Thymus (tissue), 11 donors: ENCODE data around the gene MECR. TPM values are rescaled to one million over a fixed set of nuclear protein-coding genes. Genes with fewer than 3 reads are reported as not detected.
"Not testable (repeated sequence)": the region's sequence is repeated elsewhere in the genome, so short reads cannot be mapped to it uniquely, and the experiment has no call there.

Source experiments
- DNase-seq, 9 donors: peaks; one replicate each; pipeline ENCODE4 v3.0.0-alpha.2; 2013; ENCODE audit warnings: low spot score in 9 of 9, low read depth in 6 of 9, missing footprints in 1 of 9
- H3K27ac ChIP-seq, 2 donors: one replicate each; pipeline ENCODE4 v1.5.1; 2013; ENCODE audit warnings: control low read depth in 1 of 2, low read depth in 1 of 2, low read length in 1 of 2, mild to moderate bottlenecking in 1 of 2, moderate library complexity in 1 of 2
- H3K27me3 ChIP-seq, 2 donors: one replicate each; pipeline ENCODE4 v1.5.1; 2013; ENCODE audit warnings: low read length in 1 of 2; ENCODE audit not compliant: control insufficient read depth in 2 of 2, insufficient read depth in 1 of 2
- H3K36me3 ChIP-seq, 2 donors: one replicate each; pipeline ENCODE4 v1.5.1; 2013; ENCODE audit warnings: low read length in 1 of 2, mild to moderate bottlenecking in 1 of 2, moderate library complexity in 1 of 2; ENCODE audit not compliant: control insufficient read depth in 2 of 2, insufficient read depth in 2 of 2
- H3K4me1 ChIP-seq, 2 donors: one replicate each; pipeline ENCODE4 v1.5.1; 2013; ENCODE audit warnings: low read length in 2 of 2; ENCODE audit not compliant: control insufficient read depth in 2 of 2, insufficient read depth in 2 of 2
- H3K4me3 ChIP-seq, 2 donors: one replicate each; pipeline ENCODE4 v1.5.1; 2013; ENCODE audit warnings: low read length in 2 of 2, control low read depth in 1 of 2, mild to moderate bottlenecking in 1 of 2
- H3K9me3 ChIP-seq, 2 donors: one replicate each; pipeline ENCODE4 v1.5.1; 2013; ENCODE audit warnings: low read length in 1 of 2, mild to moderate bottlenecking in 1 of 2; ENCODE audit not compliant: control insufficient read depth in 2 of 2, insufficient read depth in 1 of 2
- WGBS: extraction: QIAGEN DNeasy Blood & Tissue Kit; methylation state at CpG from one replicate; pipeline ENCODE4 v1.1.7; 2013; 5-methylcytosine and 5-hydroxymethylcytosine counted together
- polyA plus RNA-seq: library from polyadenylated mRNA; stranded (reverse); fragments of 200-250 nt; gene quantifications from one replicate; pipeline ENCODE4 v1.2.3, GENCODE V29; 2013
- total RNA-seq: library from RNA; stranded (reverse); fragments of 120-200 nt; gene quantifications from one replicate; pipeline ENCODE4 v1.2.4, GENCODE V29; 2013
- donor health status: healthy.

Gene MECR
- total and polyA plus RNA-seq, 2 donors: 14.3 to 16.5 TPM

GRCh38 chr1:29162476-29163138 lies 68.1 kb downstream of the MECR start:
- Histone ChIP-seq H3K4me3 (no peak overlapping the region), H3K4me1 (peaks cover 2 to 6% of the 10 kb centered on the region in 2 donors), H3K36me3 (peaks cover 45 to 85% of the 10 kb centered on the region in 2 donors), H3K9me3 (no peaks in the 10 kb centered on the region), H3K27me3 (no peaks in the 10 kb centered on the region), H3K27ac (no peak overlapping the region)
- DNase-seq: no peak
- WGBS: 96% methylated on average over 9 of the region's 9 CpGs

GRCh38 chr1:29162025-29162424 lies 68.7 kb downstream of the MECR start:
- no peak overlapping the region for H3K27ac ChIP-seq

GRCh38 chr1:29159773-29160172 lies 71.0 kb downstream of the MECR start:
- 93% methylated on average over 3 of the region's 3 CpGs for WGBS
- H3K27me3 ChIP-seq: no peaks in the 10 kb centered on the region
- no peak overlapping the region for H3K27ac ChIP-seq
- no peak overlapping the region for H3K4me3 ChIP-seq
- H3K4me1 ChIP-seq: no peaks in the 10 kb centered on the region
- no peak for DNase-seq
- H3K9me3 ChIP-seq: no peaks in the 10 kb centered on the region
- peaks cover 56 to 84% of the 10 kb centered on the region in 2 donors for H3K36me3 ChIP-seq

More at GRCh38 chr1:29162025-29162424, 68.7 kb downstream of the MECR start:
- Histone ChIP-seq H3K27me3 (no peaks in the 10 kb centered on the region), H3K9me3 (no peaks in the 10 kb centered on the region), H3K4me3 (no peak overlapping the region), H3K36me3 (peaks cover 49 to 85% of the 10 kb centered on the region in 2 donors), H3K4me1 (peaks cover 2 to 6% of the 10 kb centered on the region in 2 donors)
- DNase-seq: no peak
- WGBS: 84% methylated on average over 4 of the region's 4 CpGs

- Histone ChIP-seq H3K4me3 (no peak overlapping the region), H3K27me3 (no peaks in the 10 kb centered on the region)
Measured at GRCh38 chr1:29157269-29157601, 73.5 kb downstream of the MECR start.

GRCh38 chr1:29156543-29157268 lies 74.0 kb downstream of the MECR start:
- no peak for DNase-seq
- Histone ChIP-seq H3K27me3 (no peaks in the 10 kb centered on the region), H3K4me3 (no peak overlapping the region), H3K9me3 (no peaks in the 10 kb centered on the region), H3K4me1 (no peaks in the 10 kb centered on the region), H3K27ac (no peak overlapping the region), H3K36me3 (peaks cover 79 to 93% of the 10 kb centered on the region in 2 donors)
- WGBS: 94% methylated on average over 10 of the region's 10 CpGs

More at GRCh38 chr1:29157269-29157601, 73.5 kb downstream of the MECR start:
- no peaks in the 10 kb centered on the region for H3K4me1 ChIP-seq
- DNase-seq: no peak
- H3K36me3 ChIP-seq: peaks cover 74 to 92% of the 10 kb centered on the region in 2 donors
- H3K9me3 ChIP-seq: no peaks in the 10 kb centered on the region
- 94% methylated on average over 3 of the region's 3 CpGs for WGBS
- no peak overlapping the region for H3K27ac ChIP-seq

GRCh38 chr1:29152046-29152805 lies 78.5 kb downstream of the MECR start:
- 97% methylated on average over 8 of the region's 8 CpGs for WGBS
- no peaks in the 10 kb centered on the region for H3K4me1 ChIP-seq
- no peaks in the 10 kb centered on the region for H3K27me3 ChIP-seq
- H3K4me3 ChIP-seq: no peak overlapping the region
- peaks cover 89 to 95% of the 10 kb centered on the region in 2 donors for H3K36me3 ChIP-seq
- H3K9me3 ChIP-seq: no peaks in the 10 kb centered on the region
- no peak overlapping the region for H3K27ac ChIP-seq
- DNase-seq: no peak

GRCh38 chr1:29150346-29150745 lies 80.4 kb downstream of the MECR start:
- H3K4me1 ChIP-seq, H3K4me3 ChIP-seq, H3K27ac ChIP-seq, DNase-seq, H3K27me3 ChIP-seq, H3K9me3 ChIP-seq: not testable (repeated sequence)
- peaks cover 90 to 97% of the 10 kb centered on the region in 2 donors for H3K36me3 ChIP-seq
- over 99% methylated on average over 9 of the region's 9 CpGs for WGBS

- Histone ChIP-seq H3K9me3 (no peaks in the 10 kb centered on the region), H3K4me1 (no peaks in the 10 kb centered on the region), H3K4me3 (no peak overlapping the region), H3K36me3 (peaks cover 80 to 87% of the 10 kb centered on the region in 2 donors), H3K27ac (no peak overlapping the region), H3K27me3 (no peaks in the 10 kb centered on the region)
- DNase-seq: no peak
- WGBS: 97% methylated on average over 35 of the region's 35 CpGs
Measured at GRCh38 chr1:29148656-29149491, 81.9 kb downstream of the MECR start.
